HEK293 (cell line): ENCODE data around the gene HES3.

Experiments used
- ATF2 ChIP-seq: fragments of 450-650 bp; formaldehyde crosslinking; IDR thresholded peaks from 2 replicates; pipeline ENCODE4 v1.5.1; 2016; ENCODE audit warnings: missing biosample characterization, missing genetic modification characterization, low read depth
- BCL6B ChIP-seq: fragments of 450-650 bp; formaldehyde crosslinking; IDR thresholded peaks from 2 replicates; pipeline ENCODE4 v1.5.1; 2017; ENCODE audit warnings: missing biosample characterization, missing genetic modification characterization
- GLI4 ChIP-seq: fragments of 450-650 bp; formaldehyde crosslinking; IDR thresholded peaks from 2 replicates; pipeline ENCODE4 v1.5.1; 2016; ENCODE audit warnings: missing biosample characterization, missing genetic modification characterization
- GLIS1 ChIP-seq: fragments of 450-650 bp; formaldehyde crosslinking; IDR thresholded peaks from 2 replicates; pipeline ENCODE4 v1.5.1; 2016; ENCODE audit warnings: missing biosample characterization, missing genetic modification characterization
- REST ChIP-seq: fragments of 450-650 bp; formaldehyde crosslinking; IDR thresholded peaks from 2 replicates; pipeline ENCODE4 v1.5.1; 2016; ENCODE audit warnings: missing biosample characterization, missing genetic modification characterization
- SALL2 ChIP-seq: fragments of 450-650 bp; formaldehyde crosslinking; IDR thresholded peaks from 2 replicates; pipeline ENCODE4 v1.5.0; 2017; ENCODE audit warnings: missing biosample characterization, mild to moderate bottlenecking, missing genetic modification characterization, borderline replicate concordance
- WT1 ChIP-seq: fragments of 450-650 bp; formaldehyde crosslinking; IDR thresholded peaks from 2 replicates; pipeline ENCODE4 v1.5.1; 2016; ENCODE audit warnings: missing biosample characterization, missing genetic modification characterization
- ZBTB11 ChIP-seq: fragments of 450-650 bp; formaldehyde crosslinking; conservative IDR thresholded peaks from 2 replicates; pipeline ENCODE4 v1.5.1; 2016; ENCODE audit warnings: low read depth, missing biosample characterization, missing genetic modification characterization
- ZBTB49 ChIP-seq: fragments of 450-650 bp; formaldehyde crosslinking; IDR thresholded peaks from 2 replicates; pipeline ENCODE4 v1.5.1; 2016; ENCODE audit warnings: missing biosample characterization, missing genetic modification characterization, low read depth
- ZBTB6 ChIP-seq: fragments of 450-650 bp; formaldehyde crosslinking; IDR thresholded peaks from 2 replicates; pipeline ENCODE4 v1.5.1; 2017; ENCODE audit warnings: missing biosample characterization, missing genetic modification characterization
- ZNF23 ChIP-seq: fragments of 450-650 bp; formaldehyde crosslinking; IDR thresholded peaks from 2 replicates; pipeline ENCODE4 v1.5.1; 2016; ENCODE audit warnings: missing biosample characterization, missing genetic modification characterization, borderline replicate concordance
- ZNF24 ChIP-seq: fragments of 450-650 bp; formaldehyde crosslinking; IDR thresholded peaks from 2 replicates; pipeline ENCODE4 v1.5.1; 2016; ENCODE audit warnings: missing biosample characterization, missing genetic modification characterization
- ZNF26 ChIP-seq: fragments of 450-650 bp; formaldehyde crosslinking; IDR thresholded peaks from 2 replicates; pipeline ENCODE4 v1.5.1; 2016; ENCODE audit warnings: missing biosample characterization, missing genetic modification characterization
- ZNF335 ChIP-seq: fragments of 450-650 bp; formaldehyde crosslinking; conservative IDR thresholded peaks from 2 replicates; pipeline ENCODE4 v1.5.1; 2016; ENCODE audit warnings: missing biosample characterization, missing genetic modification characterization
- ZNF341 ChIP-seq: fragments of 450-650 bp; formaldehyde crosslinking; IDR thresholded peaks from 2 replicates; pipeline ENCODE4; 2016; ENCODE audit warnings: low read depth, missing biosample characterization, missing genetic modification characterization
- ZNF394 ChIP-seq: fragments of 450-650 bp; formaldehyde crosslinking; IDR thresholded peaks from 2 replicates; pipeline ENCODE4 v1.5.1; 2016; ENCODE audit warnings: missing biosample characterization, missing genetic modification characterization, mild to moderate bottlenecking, moderate library complexity, borderline replicate concordance
- ZNF449 ChIP-seq: fragments of 450-650 bp; formaldehyde crosslinking; IDR thresholded peaks from 2 replicates; pipeline ENCODE4 v1.5.1; 2017; ENCODE audit warnings: missing biosample characterization, mild to moderate bottlenecking, missing genetic modification characterization, moderate library complexity
- ZNF555 ChIP-seq: fragments of 450-650 bp; formaldehyde crosslinking; conservative IDR thresholded peaks from 2 replicates; pipeline ENCODE4 v1.5.1; 2017; ENCODE audit warnings: missing biosample characterization, mild to moderate bottlenecking, missing genetic modification characterization, inconsistent platforms
- ZNF626 ChIP-seq: fragments of 450-650 bp; sonication (Bioruptor Pico); formaldehyde crosslinking; IDR thresholded peaks from 2 replicates; pipeline ENCODE4 v1.5.1; 2018; ENCODE audit warnings: missing biosample characterization, missing genetic modification characterization, inconsistent platforms
- ZNF747 ChIP-seq: fragments of 450-650 bp; formaldehyde crosslinking; IDR thresholded peaks from 2 replicates; pipeline ENCODE4 v1.5.1; 2016; ENCODE audit warnings: missing biosample characterization, missing genetic modification characterization
- ZNF785 ChIP-seq: fragments of 450-650 bp; formaldehyde crosslinking; IDR thresholded peaks from 2 replicates; pipeline ENCODE4 v1.5.1; 2016; ENCODE audit warnings: missing biosample characterization, missing genetic modification characterization

Gene HES3

GRCh38 chr1:6234502-6235295 lies 9.3 kb upstream of the HES3 start (continued):
- TF ChIP-seq ZNF341 (tag by site-specific recombination) (0 out of 2 replicates have a peak, but pooled peaks have one; percentile 26), ZNF394 (tag by site-specific recombination) (no peak), ZNF24 (tag by site-specific recombination) (no peak), ZBTB49 (tag by site-specific recombination) (no peak), ZNF23 (tag by site-specific recombination) (no peak), WT1 (tag by site-specific recombination) (no peak), ZNF626 (tag by site-specific recombination) (no peak), ZNF747 (tag by site-specific recombination) (no peak), ZNF555 (tag by site-specific recombination) (no peak), ZBTB11 (tag by site-specific recombination) (0 out of 2 replicates have a peak, but pooled peaks have one; percentile 26), GLI4 (tag by site-specific recombination) (no peak), REST (tag by site-specific recombination) (no peak), ZNF785 (tag by site-specific recombination) (no peak), ZNF26 (no peak), ZBTB6 (tag by site-specific recombination) (no peak), SALL2 (tag by site-specific recombination) (no peak), ATF2 (tag by site-specific recombination) (no peak), BCL6B (tag by site-specific recombination) (no peak), ZNF449 (tag by site-specific recombination) (no peak), GLIS1 (peak; percentile 70), ZNF335 (tag by site-specific recombination) (peak; percentile 85)
